ENCODE measurements around the gene RPP14.
"Not testable (repeated sequence)": the region's sequence is repeated elsewhere in the genome, so short reads cannot be mapped to it uniquely, and the experiment has no call there.

Gene RPP14

GRCh38 chr3:58305882-58306711, at the start of gene RPP14, which contains the start of gene HTD2:
Gene RPP14 (plus strand): TSS chr3:58306245. CDS start chr3:58310330, 4,085 bp downstream.
Gene HTD2 (plus strand): TSS chr3:58306520. CDS start chr3:58317614, 11,094 bp downstream.
- peak; percentile 97 for DNase-seq (ENCODE audit: low spot score)

DNA sequence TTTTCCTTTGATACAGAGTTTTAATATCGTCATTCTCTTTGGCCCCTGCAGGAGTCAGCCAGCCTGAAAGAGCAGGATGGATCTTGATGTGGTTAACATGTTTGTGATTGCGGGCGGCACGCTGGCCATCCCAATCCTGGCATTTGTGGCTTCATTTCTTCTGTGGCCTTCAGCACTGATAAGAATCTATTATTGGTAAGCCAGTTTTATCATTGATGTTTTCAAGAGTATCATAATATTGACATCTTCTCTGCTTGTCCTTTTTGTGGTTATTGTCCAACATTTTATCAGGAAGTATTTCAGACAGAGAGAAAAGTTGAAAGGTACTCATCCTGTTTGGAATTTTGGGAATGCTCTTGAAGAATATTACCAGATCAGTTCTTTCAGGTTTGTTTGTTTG, 49.5 kb upstream of the RPP14 start:
- DNase-seq (ENCODE audit: low spot score): no peak

DNA sequence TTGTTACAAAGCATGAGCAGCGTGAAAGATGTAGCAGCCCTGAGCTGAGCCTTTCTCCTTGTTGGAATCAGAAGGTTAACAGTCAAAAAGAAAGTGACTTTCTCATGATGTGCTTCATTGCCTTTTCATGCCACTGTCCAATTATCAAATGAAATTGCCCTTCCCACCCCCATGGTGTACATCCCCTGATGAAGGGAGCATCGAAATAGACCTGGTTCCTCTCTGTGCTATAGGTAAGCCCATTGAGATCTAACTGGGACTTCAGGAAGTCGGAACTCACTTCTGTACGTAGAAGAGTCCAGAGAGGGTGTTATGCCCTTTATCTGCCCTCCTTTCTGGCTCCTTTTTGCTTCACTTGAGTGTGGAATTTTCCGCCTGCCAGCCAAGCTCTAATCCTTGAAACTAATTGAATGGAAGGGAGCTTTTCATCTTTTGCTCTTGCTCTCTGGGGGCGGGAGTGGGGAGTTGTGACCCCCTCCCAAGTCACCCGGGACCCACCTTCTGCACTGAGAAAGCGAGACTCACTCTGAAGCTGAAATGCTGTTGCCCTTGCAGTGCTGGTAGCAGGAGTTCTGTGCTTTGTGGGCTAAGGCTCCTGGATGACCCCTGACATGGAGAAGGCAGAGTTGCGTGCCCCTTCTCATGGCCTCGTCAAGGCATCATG, 47.5 kb upstream of the RPP14 start:
- no peak for DNase-seq (ENCODE audit: low spot score)

GRCh38 chr3:58260261-58260731, 45.7 kb upstream of the RPP14 start:
- peak; percentile 16 for DNase-seq (ENCODE audit: low spot score)

- DNase-seq (ENCODE audit: low spot score): no peak
Measured at GRCh38 chr3:58260733-58261132, 45.3 kb upstream of the RPP14 start.

- DNase-seq (ENCODE audit: low spot score): no peak
Measured at GRCh38 chr3:58261954-58262666, 43.9 kb upstream of the RPP14 start.

DNA sequence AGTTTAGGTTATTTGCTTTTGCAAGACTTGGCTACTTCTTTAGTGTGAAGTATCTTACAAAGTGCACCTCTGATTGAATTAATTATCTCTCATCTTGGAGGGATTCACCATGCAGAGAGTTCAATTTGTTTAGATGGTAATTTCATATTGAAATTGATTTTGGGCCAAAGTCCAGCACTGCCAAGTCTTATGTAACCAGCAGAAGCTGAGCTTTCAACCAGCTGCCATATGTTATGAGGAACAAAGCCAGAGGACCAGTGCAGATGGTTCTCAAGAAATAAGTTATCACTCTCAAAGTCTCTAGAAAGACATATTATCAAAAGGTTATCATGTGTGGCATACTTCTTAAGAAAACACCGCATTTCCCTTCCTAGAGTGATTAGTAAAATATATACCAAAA, 39.5 kb upstream of the RPP14 start:
- no peak for DNase-seq (ENCODE audit: low spot score)

GRCh38 chr3:58267543-58267942, 38.5 kb upstream of the RPP14 start:
- not testable (repeated sequence) for DNase-seq (ENCODE audit: low spot score)

DNA sequence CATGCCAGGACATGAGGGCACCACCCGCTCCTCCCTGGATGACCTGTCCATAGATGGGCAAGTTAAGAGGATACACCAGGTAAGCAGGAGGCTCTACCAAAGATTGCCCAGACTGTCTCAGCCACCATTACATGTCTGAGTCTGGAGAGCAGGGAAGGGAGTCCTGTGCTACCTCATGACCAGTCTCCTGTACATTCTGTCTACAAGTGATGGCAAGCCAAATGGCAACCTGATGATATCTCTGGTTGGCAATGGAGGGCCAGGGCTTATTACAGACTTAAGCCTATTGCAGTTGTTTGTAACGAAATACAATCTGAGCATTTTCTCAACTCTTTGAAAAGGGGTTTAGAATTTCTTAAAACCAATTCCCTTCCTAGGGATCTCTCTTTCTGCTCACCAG, 36.7 kb upstream of the RPP14 start:
- DNase-seq (ENCODE audit: low spot score): no peak

GRCh38 chr3:58270485-58270884, 35.6 kb upstream of the RPP14 start:
- DNase-seq (ENCODE audit: low spot score): no peak

- peak; percentile 31 for DNase-seq (ENCODE audit: low spot score)
Measured at GRCh38 chr3:58271901-58272501, 34.0 kb upstream of the RPP14 start.

DNA sequence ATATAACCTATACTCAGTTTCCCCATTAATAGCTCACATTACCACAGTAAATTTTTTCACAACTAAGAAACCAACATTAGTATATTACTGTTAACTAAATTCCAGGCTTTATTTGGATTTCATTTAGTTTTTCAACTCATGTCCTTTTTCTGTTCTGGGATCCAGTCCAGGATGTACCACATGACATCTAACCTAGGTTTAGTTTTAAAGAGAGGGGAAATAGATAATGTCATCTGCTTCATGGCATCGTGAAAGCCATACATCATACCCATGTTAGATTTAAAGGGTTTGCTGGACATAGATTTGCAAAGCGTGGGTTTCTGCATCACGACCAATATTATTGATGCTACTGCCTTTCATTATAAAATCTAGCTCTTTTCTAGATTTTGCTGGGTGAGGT, 33.2 kb upstream of the RPP14 start:
- DNase-seq (ENCODE audit: low spot score): no peak

DNA sequence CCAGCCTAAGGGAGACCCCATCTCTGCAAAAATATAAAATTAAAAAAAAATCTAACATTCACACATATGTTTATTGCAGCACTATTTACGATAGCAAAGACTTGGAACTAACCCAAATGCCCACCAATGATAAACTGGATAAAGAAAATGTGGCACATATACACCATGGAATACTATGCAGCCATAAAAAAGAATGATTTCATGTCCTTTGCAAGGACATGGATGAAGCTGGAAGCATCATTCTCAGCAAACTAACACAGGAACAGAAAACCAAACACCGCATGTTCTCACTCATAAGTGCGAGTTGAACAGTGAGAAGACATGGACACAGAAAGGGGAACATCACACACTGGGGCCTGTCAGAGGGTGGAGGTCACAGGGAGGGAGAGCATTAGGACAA, 32.7 kb upstream of the RPP14 start:
- DNase-seq (ENCODE audit: low spot score): not testable (repeated sequence)

DNA sequence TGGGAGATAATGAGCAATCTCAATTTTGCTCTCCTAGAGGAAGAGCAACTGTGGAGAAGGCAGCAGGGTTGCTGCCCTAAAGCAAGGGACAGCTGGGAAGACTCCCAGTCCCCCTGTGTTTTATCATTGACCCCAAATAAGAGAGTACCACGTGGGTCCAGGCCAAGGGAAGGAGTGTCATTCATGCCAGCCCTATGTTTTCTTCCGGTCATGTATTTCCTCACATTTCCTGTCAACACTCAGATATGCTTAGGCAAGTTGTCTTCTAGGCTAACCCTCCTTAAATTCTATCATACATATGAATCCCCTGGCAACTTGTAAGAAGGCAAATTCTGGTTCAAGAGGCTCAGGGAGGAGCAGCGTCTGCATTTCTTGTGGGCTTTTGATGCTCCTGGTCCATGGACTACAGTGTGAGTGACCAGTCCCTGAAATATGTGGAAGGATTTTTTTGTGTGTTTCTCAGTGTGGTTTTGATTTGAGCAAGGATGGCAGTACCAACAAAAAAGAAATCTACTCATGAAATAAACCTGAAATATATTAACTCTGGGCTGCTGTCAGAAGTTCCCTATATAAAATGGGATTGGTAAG, 31.9 kb upstream of the RPP14 start:
- DNase-seq (ENCODE audit: low spot score): no peak

GRCh38 chr3:58281069-58281468, 25.0 kb upstream of the RPP14 start:
- DNase-seq (ENCODE audit: low spot score): no peak

GRCh38 chr3:58285334-58285733, 20.7 kb upstream of the RPP14 start:
- no peak for DNase-seq (ENCODE audit: low spot score)

DNA sequence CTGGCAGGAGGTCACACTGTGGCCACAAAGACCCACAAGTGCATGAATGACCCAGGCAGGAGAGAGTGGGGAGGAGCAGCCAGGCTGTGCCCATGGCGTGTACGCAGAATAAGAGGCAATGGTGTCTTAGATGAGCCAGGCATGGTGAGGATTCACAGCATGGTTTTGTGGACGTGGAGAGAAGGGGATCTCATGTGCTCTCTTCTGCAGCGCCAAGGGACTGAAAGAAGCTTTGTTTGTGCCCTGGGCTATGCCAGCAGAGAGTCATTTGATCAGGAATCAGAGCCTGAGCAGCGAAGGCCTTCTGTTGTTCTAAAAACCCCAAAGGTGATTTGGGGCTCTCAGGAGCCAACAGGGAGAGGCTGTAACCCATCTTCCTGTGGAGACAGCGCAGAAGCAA, 18.7 kb upstream of the RPP14 start:
- no peak for DNase-seq (ENCODE audit: low spot score)

- no peak for DNase-seq (ENCODE audit: low spot score)
Measured at GRCh38 chr3:58288011-58288728, 17.9 kb upstream of the RPP14 start.

DNA sequence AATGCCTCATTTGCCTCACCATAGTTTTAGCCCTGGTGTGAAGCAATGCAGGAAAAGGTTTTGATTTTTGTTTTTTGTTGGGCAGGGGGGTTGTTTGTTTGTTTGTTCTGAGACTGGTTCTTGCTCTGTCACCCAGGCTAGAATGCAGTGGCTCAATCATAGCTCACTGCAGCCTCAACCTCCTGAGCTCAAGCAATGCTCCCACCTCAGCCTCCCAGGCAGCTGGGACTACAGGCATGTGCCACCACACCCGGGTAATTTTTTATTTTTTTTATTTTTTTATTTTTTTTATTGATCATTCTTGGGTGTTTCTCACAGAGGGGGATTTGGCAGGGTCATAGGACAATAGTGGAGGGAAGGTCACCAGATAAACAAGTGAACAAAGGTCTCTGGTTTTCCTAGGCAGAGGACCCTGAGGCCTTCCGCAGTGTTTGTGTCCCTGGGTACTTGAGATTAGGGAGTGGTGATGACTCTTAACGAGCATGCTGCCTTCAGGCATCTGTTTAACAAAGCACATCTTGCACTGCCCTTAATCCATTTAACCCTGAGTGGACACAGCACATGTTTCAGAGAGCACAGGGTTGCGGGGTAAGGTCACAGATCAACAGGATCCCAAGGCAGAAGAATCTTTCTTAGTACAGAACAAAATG, 17.0 kb upstream of the RPP14 start:
- DNase-seq (ENCODE audit: low spot score): not testable (repeated sequence)

DNA sequence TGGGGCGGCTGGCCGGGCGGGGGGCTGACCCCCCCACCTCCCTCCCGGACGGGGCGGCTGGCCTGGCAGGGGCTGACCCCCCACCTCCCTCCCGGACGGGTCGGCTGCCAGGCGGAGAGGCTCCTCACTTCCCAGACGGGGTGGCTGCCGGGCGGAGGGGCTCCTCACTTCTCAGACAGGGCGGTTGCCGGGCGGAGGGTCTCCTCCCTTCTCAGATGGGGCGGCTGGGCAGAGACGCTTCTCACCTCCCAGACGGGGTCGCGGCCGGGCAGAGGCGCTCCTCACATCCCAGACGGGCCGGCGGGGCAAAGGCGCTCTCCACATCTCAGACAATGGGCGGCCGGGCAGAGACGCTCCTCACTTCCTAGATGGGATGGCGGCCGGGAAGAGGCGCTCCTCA, 15.6 kb upstream of the RPP14 start:
- DNase-seq (ENCODE audit: low spot score): not testable (repeated sequence)
